Prostate gland (tissue), 2 donors: ENCODE data around the gene MRPL23. TPM values are rescaled to one million over a fixed set of nuclear protein-coding genes. Genes with fewer than 3 reads are reported as not detected.

Source experiments
- DNase-seq: peaks from one replicate; pipeline ENCODE4 v3.0.0-alpha.2; 2019; ENCODE audit warnings: low spot score
- H3K27ac ChIP-seq, 2 donors: fragments of 200-600 bp; sonication (generic); 2 replicates each; pipeline ENCODE4 v1.5.1; 2017 to 2019
- H3K27me3 ChIP-seq: fragments of 200-600 bp; sonication (generic); replicated peaks from 2 replicates; pipeline ENCODE4 v1.5.1; 2019; ENCODE audit not compliant: insufficient read depth
- H3K36me3 ChIP-seq, 2 donors: fragments of 200-600 bp; sonication (generic); 1 replicate in 1 of 2; 2 replicates in 1 of 2; pipeline versions ENCODE4 v1.5.1 to v1.8.1; 2017 to 2019
- H3K4me1 ChIP-seq: fragments of 200-600 bp; sonication (generic); replicated peaks from 2 replicates; pipeline ENCODE4 v1.5.1; 2019
- H3K4me3 ChIP-seq, 2 donors: fragments of 200-600 bp; sonication (generic); 2 replicates each; pipeline ENCODE4 v1.5.1; 2017 to 2019
- H3K9me3 ChIP-seq: fragments of 200-600 bp; sonication (generic); 2 replicates; pipeline ENCODE4 v1.5.1; 2017
- CTCF ChIP-seq, 4 experiments: fragments of 200-600 bp in 2 of 4; fragments of 450-650 bp in 2 of 4; sonication (generic) in 2 of 4; IDR thresholded peaks; 1 replicate in 3 of 4; 2 replicates in 1 of 4; pipeline ENCODE4 v1.5.1; 2016 to 2019; ENCODE audit warnings: antibody characterized with exemption in 4 of 4, mild to moderate bottlenecking in 2 of 4, moderate library complexity in 2 of 4
- POLR2A ChIP-seq: fragments of 450-650 bp; IDR thresholded peaks from one replicate; pipeline ENCODE4 v1.6.1; 2016; ENCODE audit warnings: antibody characterized with exemption, mild to moderate bottlenecking
- POLR2AphosphoS5 ChIP-seq: sonication (generic); formaldehyde crosslinking; IDR thresholded peaks from one replicate; pipeline ENCODE4 v1.6.1; 2017; ENCODE audit warnings: antibody characterized with exemption
- WGBS: methylation state at CpG from one replicate; pipeline ENCODE4 v1.1.5; 2018; 5-methylcytosine and 5-hydroxymethylcytosine counted together
- intact Hi-C: fragments of 100-400 bp; cut with DNase I; formaldehyde crosslinking; loops from one replicate; pipeline ENCODE4 v1.14.2; 2022
- total RNA-seq, 2 donors: library from RNA; depleted of rRNA; stranded (reverse); fragments of >200 nt; gene quantifications; one replicate each; pipeline ENCODE4 v1.1.0, GENCODE V29; 2016

MRPL23 gene
- total RNA-seq, 2 donors from 2014 or later: 155 to 162 TPM

GRCh38 chr11:1970956-1971355, 23.8 kb downstream of the MRPL23 start:
- no peaks in the 10 kb centered on the region for H3K36me3 ChIP-seq
- WGBS: 88% methylated on average over 13 of the region's 15 CpGs
- no peaks in the 10 kb centered on the region for H3K4me1 ChIP-seq
- no peaks in the 10 kb centered on the region for H3K27me3 ChIP-seq
- intact Hi-C loops: no loop called here
- H3K9me3 ChIP-seq: no peaks in the 10 kb centered on the region
- TF ChIP-seq CTCF (IDR thresholded peaks at IDR 0.05): no peak
- no peak for TF ChIP-seq POLR2AphosphoS5
- TF ChIP-seq POLR2A: no peak
- no peak overlapping the region for H3K27ac ChIP-seq
- no peak for DNase-seq
- no peak overlapping the region for H3K4me3 ChIP-seq

GRCh38 chr11:1975185-1975584, 28.1 kb downstream of the MRPL23 start:
- no peak overlapping the region for H3K4me3 ChIP-seq
- H3K36me3 ChIP-seq: no peaks in the 10 kb centered on the region
- H3K4me1 ChIP-seq: no peaks in the 10 kb centered on the region
- no peak for DNase-seq
- no peak for TF ChIP-seq POLR2A
- no peak for TF ChIP-seq POLR2AphosphoS5
- TF ChIP-seq CTCF (IDR thresholded peaks at IDR 0.05): no peak
- no peaks in the 10 kb centered on the region for H3K27me3 ChIP-seq
- no peak overlapping the region for H3K27ac ChIP-seq
- no peaks in the 10 kb centered on the region for H3K9me3 ChIP-seq
- intact Hi-C loops: no loop called here
- WGBS: no CpG with 5 or more reads among the region's 13 CpGs

- Histone ChIP-seq H3K27ac (no peak overlapping the region), H3K36me3 (no peaks in the 10 kb centered on the region), H3K9me3 (no peaks in the 10 kb centered on the region), H3K27me3 (no peaks in the 10 kb centered on the region), H3K4me3 (no peak overlapping the region), H3K4me1 (no peaks in the 10 kb centered on the region)
- DNase-seq: no peak
- no CpG with 5 or more reads among the region's 26 CpGs for WGBS
- TF ChIP-seq POLR2A (no peak), CTCF (IDR thresholded peaks at IDR 0.05) (no peak), POLR2AphosphoS5 (no peak)
- intact Hi-C loops: no loop called here
These were observed 31.8 kb downstream of the MRPL23 start for GRCh38 chr11:1978720-1979473.

- H3K4me3 ChIP-seq: no peak overlapping the region
- H3K36me3 ChIP-seq: no peaks in the 10 kb centered on the region
- H3K27me3 ChIP-seq: no peaks in the 10 kb centered on the region
- no peaks in the 10 kb centered on the region for H3K4me1 ChIP-seq
- intact Hi-C loops: no loop called here
- WGBS: no CpG with 5 or more reads among the region's 11 CpGs
- no peaks in the 10 kb centered on the region for H3K9me3 ChIP-seq
- no peak for TF ChIP-seq POLR2A
- no peak for TF ChIP-seq POLR2AphosphoS5
- TF ChIP-seq CTCF (IDR thresholded peaks at IDR 0.05): no peak
- H3K27ac ChIP-seq: no peak overlapping the region
- no peak for DNase-seq
These were observed 32.5 kb downstream of the MRPL23 start for GRCh38 chr11:1979607-1980006.
